Stimulated activated CD8-positive, alpha-beta memory T cell treated with anti-CD3 and anti-CD28 coated beads, Interleukin-7, amount 100 ng/mL, for 24 hours (primary cell): ENCODE results near the gene PBX3.
A peak's percentile ranks its signal among the peaks of the same experiment; 100 is the strongest.
"Not testable (repeated sequence)": the region's sequence is repeated elsewhere in the genome, so short reads cannot be mapped to it uniquely, and the experiment has no call there.

Experiments used
- DNase-seq: peaks from one replicate; pipeline ENCODE4 v3.0.0-alpha.2; 2020; ENCODE audit warnings: low read depth

PBX3 gene

GRCh38 chr9:125823874-125824406, 76.8 kb downstream of the PBX3 start:
- not testable (repeated sequence) for DNase-seq

GRCh38 chr9:125825762-125826161, 78.6 kb downstream of the PBX3 start:
- DNase-seq, result no peak

GRCh38 chr9:125826850-125827249, 79.7 kb downstream of the PBX3 start:
- DNase-seq, result no peak

- peak; percentile 6 for DNase-seq
These were observed 82.6 kb downstream of the PBX3 start for GRCh38 chr9:125829743-125830142.

- no peak for DNase-seq
These were observed 83.9 kb downstream of the PBX3 start for GRCh38 chr9:125831054-125831453.

GRCh38 chr9:125831616-125832015, 84.4 kb downstream of the PBX3 start:
- DNase-seq, result no peak

GRCh38 chr9:125835655-125836054, 88.5 kb downstream of the PBX3 start:
- no peak for DNase-seq

- no peak for DNase-seq
These were observed 92.1 kb downstream of the PBX3 start for GRCh38 chr9:125839317-125839716.

GRCh38 chr9:125841444-125841843, 94.3 kb downstream of the PBX3 start:
- DNase-seq, result no peak

- DNase-seq, result no peak
These were observed 95.1 kb downstream of the PBX3 start for GRCh38 chr9:125842242-125842641.

GRCh38 chr9:125843646-125844045, 96.5 kb downstream of the PBX3 start:
- no peak for DNase-seq

- no peak for DNase-seq
These were observed 97.4 kb downstream of the PBX3 start for GRCh38 chr9:125844611-125845010.

- DNase-seq, result no peak
These were observed 98.2 kb downstream of the PBX3 start for GRCh38 chr9:125845271-125845808.

GRCh38 chr9:125847735-125848134, 100.6 kb downstream of the PBX3 start:
- DNase-seq, result no peak

- DNase-seq, result no peak
These were observed 103.0 kb downstream of the PBX3 start for GRCh38 chr9:125850106-125850632.

GRCh38 chr9:125850763-125851162, 103.6 kb downstream of the PBX3 start:
- DNase-seq, result no peak

GRCh38 chr9:125851979-125852378, 104.8 kb downstream of the PBX3 start:
- no peak for DNase-seq

- no peak for DNase-seq
These were observed 105.2 kb downstream of the PBX3 start for GRCh38 chr9:125852386-125852785.

GRCh38 chr9:125854553-125855275, 107.5 kb downstream of the PBX3 start:
- no peak for DNase-seq

GRCh38 chr9:125856331-125856730, 109.2 kb downstream of the PBX3 start:
- no peak for DNase-seq

GRCh38 chr9:125861405-125862058, 114.4 kb downstream of the PBX3 start:
- no peak for DNase-seq

- DNase-seq, result no peak
These were observed 116.8 kb downstream of the PBX3 start for GRCh38 chr9:125863923-125864322.
